NB4 (cell line): Measurements from ENCODE around the gene MRPS31.

Source experiments
- CTCF ChIP-seq: IDR thresholded peaks from one replicate; pipeline ENCODE4 v1.5.1; 2012; ENCODE audit warnings: low read depth, low read length
- POLR2A ChIP-seq: IDR thresholded peaks from 2 replicates; pipeline ENCODE4 v1.6.1; 2011; ENCODE audit warnings: mild to moderate bottlenecking; ENCODE audit not compliant: insufficient read length; ENCODE audit errors: extremely low read depth

- TF ChIP-seq CTCF (no peak), POLR2A (no peak)
These were observed 38.5 kb upstream of the MRPS31 start for GRCh38 chr13:40809471-40809870.
